HCT116 (cell line): ENCODE results near the gene RTF1. TPM values are rescaled to one million over a fixed set of nuclear protein-coding genes. Genes with fewer than 3 reads are reported as not detected.

ENCODE experiments used
- ATAC-seq: fragments of 200-7000 bp; cut with Tn5 transposase; 2 replicates; pipeline ENCODE4 v1.9.1; 2020; ENCODE audit warnings: mild to moderate bottlenecking, moderate library complexity
- BruUV-seq: library from RNA; stranded (reverse); fragments of 400-500 nt; replicated peaks from 2 replicates; lab custom pipeline; 2021; lab: Mats Ljungman, UMichigan
- CTCF ChIA-PET: fragments of 300-600 bp; sonication (Branson Sonifier 250); formaldehyde crosslinking; loops from one replicate; lab custom pipeline; 2021; ENCODE audit warnings: antibody characterized with exemption; lab: Charles Lee
- POLR2A ChIA-PET: fragments of 300-600, 350-600 bp; sonication (Branson Sonifier 250); formaldehyde crosslinking; loops from one replicate; lab custom pipeline; 2021; ENCODE audit warnings: antibody characterized with exemption; lab: Charles Lee
- RAD21 ChIA-PET, 2 experiments: fragments of 300-600 bp; sonication (Branson Sonifier 250); formaldehyde crosslinking; loops; one replicate each; lab custom pipeline; 2023; ENCODE audit warnings: low total read pairs in 2 of 2; ENCODE audit not compliant: uncharacterized antibody in 2 of 2, unreplicated experiment in 2 of 2, low non-redundant PET in 1 of 2; lab: Charles Lee
- DNase-seq: peaks from one replicate; pipeline ENCODE4 v3.0.0-alpha.2; 2010; ENCODE audit warnings: low read depth, low spot score
- H2AFZ ChIP-seq: fragments of 200-600 bp; shearing (Covaris generic), sonication (generic); 2 replicates; pipeline ENCODE4 v1.6.1; 2017; ENCODE audit warnings: low read depth, mixed run types, mixed read lengths, antibody characterized with exemption, low read length; ENCODE audit not compliant: poor library complexity, severe bottlenecking
- H3K27ac ChIP-seq: 2 replicates; pipeline ENCODE4 v1.5.1; 2012; ENCODE audit warnings: low read depth, low read length
- H3K27me3 ChIP-seq: fragments of 200-600 bp; sonication (generic); 2 replicates; pipeline ENCODE4 v1.6.1; 2016; ENCODE audit warnings: mixed run types, low read length, mixed read lengths; ENCODE audit not compliant: insufficient read depth
- H3K36me3 ChIP-seq, 2 experiments: fragments of 200-500 bp in 1 of 2; fragments of 200-600 bp in 1 of 2; sonication (Bioruptor generic) in 1 of 2; sonication (generic) in 1 of 2; 2 replicates each; pipeline versions ENCODE4 v1.5.1 to v1.6.1; 2014 to 2016; ENCODE audit warnings: low read length in 2 of 2, inconsistent platforms in 1 of 2, mixed read lengths in 1 of 2, mixed run types in 1 of 2; ENCODE audit not compliant: insufficient read depth in 2 of 2, control insufficient read depth in 1 of 2
- H3K4me1 ChIP-seq, 2 experiments: fragments of 200-600 bp in 1 of 2; sonication (generic) in 1 of 2; 2 replicates each; pipeline versions ENCODE4 v1.5.1 to v1.6.1; 2012 to 2017; ENCODE audit warnings: low read length in 2 of 2, inconsistent platforms in 1 of 2, mild to moderate bottlenecking in 1 of 2, mixed read lengths in 1 of 2, mixed run types in 1 of 2, moderate library complexity in 1 of 2; ENCODE audit not compliant: insufficient read depth in 2 of 2, control insufficient read depth in 1 of 2
- H3K4me2 ChIP-seq: fragments of 200-600 bp; sonication (generic); 2 replicates; pipeline ENCODE4 v1.6.1; 2017; ENCODE audit warnings: mixed run types, low read length, mixed read lengths
- H3K4me3 ChIP-seq, 2 experiments: fragments of 200-600 bp in 1 of 2; sonication (generic) in 1 of 2; replicated peaks in 1 of 2; 2 replicates each; pipeline ENCODE4 v1.5.1; 2011 to 2016; ENCODE audit warnings: low read length in 2 of 2, control low read depth in 1 of 2, low read depth in 1 of 2, mild to moderate bottlenecking in 1 of 2, mixed read lengths in 1 of 2, mixed run types in 1 of 2
- H3K79me2 ChIP-seq: fragments of 200-600 bp; sonication (generic); 2 replicates; pipeline ENCODE4 v1.6.1; 2017; ENCODE audit warnings: mild to moderate bottlenecking, mixed run types, low read length, moderate library complexity, mixed read lengths; ENCODE audit not compliant: insufficient read depth
- H3K9ac ChIP-seq: fragments of 200-600 bp; sonication (generic); 2 replicates; pipeline ENCODE4 v1.6.1; 2016; ENCODE audit warnings: low read length, mixed read lengths
- H3K9me2 ChIP-seq: fragments of 200-600 bp; sonication (generic), shearing (Covaris generic); 2 replicates; pipeline ENCODE4 v1.6.1; 2017; ENCODE audit warnings: mixed run types, mild to moderate bottlenecking, moderate library complexity; ENCODE audit not compliant: insufficient read depth
- H3K9me3 ChIP-seq, 2 experiments: fragments of 200-500 bp in 1 of 2; fragments of 200-600 bp in 1 of 2; sonication (Bioruptor generic) in 1 of 2; sonication (generic) in 1 of 2; 2 replicates each; pipeline ENCODE4 v1.6.1; 2014 to 2017; ENCODE audit warnings: low read length in 2 of 2, mixed read lengths in 2 of 2, inconsistent platforms in 1 of 2, low read depth in 1 of 2, mild to moderate bottlenecking in 1 of 2, mixed run types in 1 of 2, moderate library complexity in 1 of 2; ENCODE audit not compliant: control insufficient read depth in 1 of 2, insufficient read depth in 1 of 2
- H4K20me1 ChIP-seq: fragments of 200-600 bp; sonication (generic), shearing (Covaris generic); 2 replicates; pipeline ENCODE4 v1.6.1; 2017; ENCODE audit warnings: mixed run types, mild to moderate bottlenecking, moderate library complexity; ENCODE audit not compliant: insufficient read depth
- CBX3 ChIP-seq: IDR thresholded peaks from 2 replicates; pipeline ENCODE4 v1.6.1; 2012; ENCODE audit warnings: low read depth
- CEBPB ChIP-seq: IDR thresholded peaks from 2 replicates; pipeline ENCODE4 v1.6.1; 2012; ENCODE audit warnings: low read depth
- EZH2 ChIP-seq: fragments of 200-600 bp; sonication (generic); IDR thresholded peaks from 2 replicates; pipeline ENCODE4 v1.6.1; 2017; ENCODE audit warnings: antibody characterized with exemption, mixed run types
- EZH2phosphoT487 ChIP-seq: fragments of 200-600 bp; IDR thresholded peaks from 2 replicates; pipeline ENCODE4 v1.6.1; 2018; ENCODE audit warnings: antibody characterized with exemption, borderline replicate concordance
- FOSL1 ChIP-seq: IDR thresholded peaks from 2 replicates; pipeline ENCODE4 v1.6.1; 2012; ENCODE audit warnings: low read depth
- POLR2A ChIP-seq: IDR thresholded peaks from 2 replicates; pipeline ENCODE4 v1.7.0; 2011; ENCODE audit warnings: borderline replicate concordance; ENCODE audit not compliant: insufficient read depth, insufficient read length; ENCODE audit errors: extremely low read depth
- POLR2AphosphoS5 ChIP-seq: IDR thresholded peaks from 2 replicates; pipeline ENCODE4 v1.6.1; 2011; ENCODE audit warnings: mild to moderate bottlenecking, low read depth, low read length, moderate library complexity
- SIN3A ChIP-seq: IDR thresholded peaks from 2 replicates; pipeline ENCODE4 v1.6.1; 2012; ENCODE audit warnings: low read depth
- SRF ChIP-seq: IDR thresholded peaks from 2 replicates; pipeline ENCODE4 v1.6.1; 2012; ENCODE audit warnings: low read depth
- TCF7L2 ChIP-seq: IDR thresholded peaks from 2 replicates; pipeline ENCODE4 v1.7.0; 2011; ENCODE audit warnings: borderline replicate concordance, inconsistent platforms; ENCODE audit not compliant: insufficient read depth, insufficient read length; ENCODE audit errors: extremely low read depth
- YY1 ChIP-seq: IDR thresholded peaks from 2 replicates; pipeline ENCODE4 v1.6.1; 2011; ENCODE audit warnings: low read length, low read depth, moderate library complexity, mild to moderate bottlenecking; ENCODE audit not compliant: insufficient replicate concordance; ENCODE audit errors: extremely low read depth
- ZFX ChIP-seq: fragments of 450-650 bp; IDR thresholded peaks from 2 replicates; pipeline ENCODE4 v1.6.1; 2017
- intact Hi-C: fragments of 100-400 bp; cut with micrococcal nuclease; formaldehyde crosslinking; loops from 2 replicates; pipeline ENCODE4 v1.10.0; 2022
- total RNA-seq: library from RNA; stranded (reverse); gene quantifications from one replicate; pipeline ENCODE4 v1.2.1, GENCODE V29; 2021; ENCODE audit not compliant: unreplicated experiment
- TF ChIP-seq, protein P1 (sequence below): IDR thresholded peaks from 2 replicates; pipeline ENCODE4 v1.6.1; 2012
- TF ChIP-seq, protein P2 (sequence below): IDR thresholded peaks from 2 replicates; pipeline ENCODE4 v1.6.1; 2011; ENCODE audit warnings: mild to moderate bottlenecking, low read length, moderate library complexity; ENCODE audit not compliant: insufficient replicate concordance; ENCODE audit errors: extremely low read depth
- TF ChIP-seq, protein P3 (sequence below): IDR thresholded peaks from 2 replicates; pipeline ENCODE4 v1.6.1; 2012; ENCODE audit warnings: low read depth
- TF ChIP-seq, protein P4 (sequence below), 3 experiments: fragments of 200-600 bp in 1 of 3; sonication (generic) in 1 of 3; IDR thresholded peaks in 2 of 3; conservative IDR thresholded peaks in 1 of 3; 2 replicates each; pipeline ENCODE4 v1.5.1; 2012 to 2017; ENCODE audit warnings: low read depth in 2 of 3, low read length in 2 of 3, antibody characterized with exemption in 1 of 3, borderline replicate concordance in 1 of 3, control low read depth in 1 of 3, mild to moderate bottlenecking in 1 of 3, mixed read lengths in 1 of 3, mixed run types in 1 of 3, moderate library complexity in 1 of 3; ENCODE audit not compliant: insufficient read depth in 1 of 3

Gene RTF1
- total RNA-seq, 1 experiment from 2014 or later, result 27.5 TPM

DNA sequence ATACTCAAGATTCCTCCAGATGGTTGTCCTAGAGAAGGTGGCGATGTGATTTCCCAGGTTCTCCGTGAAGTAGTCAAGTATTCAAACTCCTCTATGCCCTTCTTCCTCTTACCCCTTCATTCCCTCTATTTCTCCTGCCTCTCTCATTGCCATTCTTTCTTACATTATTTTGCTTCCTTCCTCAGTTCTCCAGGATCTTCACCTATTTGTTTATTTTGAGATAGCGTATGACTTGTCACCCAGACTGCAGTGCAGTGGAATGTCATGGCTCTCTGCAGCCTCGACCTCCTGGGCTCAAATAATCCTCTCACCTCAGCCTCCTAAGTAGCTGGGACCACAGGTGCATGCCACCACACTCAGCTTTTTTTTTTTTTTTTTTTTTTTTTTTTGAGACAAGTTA, 75.0 kb downstream of the RTF1 start:
- no peak for TF ChIP-seq TCF7L2
- no peak for TF ChIP-seq ZFX
- no peak for TF ChIP-seq SRF
- no peak for TF ChIP-seq FOSL1
- no peak for TF ChIP-seq POLR2A
- no peak for TF ChIP-seq CEBPB
- no peak for TF ChIP-seq YY1
- no peak for TF ChIP-seq POLR2AphosphoS5
- TF ChIP-seq CBX3, result no peak
- TF ChIP-seq, protein P1, sequence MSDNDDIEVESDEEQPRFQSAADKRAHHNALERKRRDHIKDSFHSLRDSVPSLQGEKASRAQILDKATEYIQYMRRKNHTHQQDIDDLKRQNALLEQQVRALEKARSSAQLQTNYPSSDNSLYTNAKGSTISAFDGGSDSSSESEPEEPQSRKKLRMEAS, result no peak
- TF ChIP-seq, protein P2, sequence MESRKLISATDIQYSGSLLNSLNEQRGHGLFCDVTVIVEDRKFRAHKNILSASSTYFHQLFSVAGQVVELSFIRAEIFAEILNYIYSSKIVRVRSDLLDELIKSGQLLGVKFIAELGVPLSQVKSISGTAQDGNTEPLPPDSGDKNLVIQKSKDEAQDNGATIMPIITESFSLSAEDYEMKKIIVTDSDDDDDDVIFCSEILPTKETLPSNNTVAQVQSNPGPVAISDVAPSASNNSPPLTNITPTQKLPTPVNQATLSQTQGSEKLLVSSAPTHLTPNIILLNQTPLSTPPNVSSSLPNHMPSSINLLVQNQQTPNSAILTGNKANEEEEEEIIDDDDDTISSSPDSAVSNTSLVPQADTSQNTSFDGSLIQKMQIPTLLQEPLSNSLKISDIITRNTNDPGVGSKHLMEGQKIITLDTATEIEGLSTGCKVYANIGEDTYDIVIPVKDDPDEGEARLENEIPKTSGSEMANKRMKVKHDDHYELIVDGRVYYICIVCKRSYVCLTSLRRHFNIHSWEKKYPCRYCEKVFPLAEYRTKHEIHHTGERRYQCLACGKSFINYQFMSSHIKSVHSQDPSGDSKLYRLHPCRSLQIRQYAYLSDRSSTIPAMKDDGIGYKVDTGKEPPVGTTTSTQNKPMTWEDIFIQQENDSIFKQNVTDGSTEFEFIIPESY, result no peak
- TF ChIP-seq SIN3A, result no peak
- TF ChIP-seq, protein P3, sequence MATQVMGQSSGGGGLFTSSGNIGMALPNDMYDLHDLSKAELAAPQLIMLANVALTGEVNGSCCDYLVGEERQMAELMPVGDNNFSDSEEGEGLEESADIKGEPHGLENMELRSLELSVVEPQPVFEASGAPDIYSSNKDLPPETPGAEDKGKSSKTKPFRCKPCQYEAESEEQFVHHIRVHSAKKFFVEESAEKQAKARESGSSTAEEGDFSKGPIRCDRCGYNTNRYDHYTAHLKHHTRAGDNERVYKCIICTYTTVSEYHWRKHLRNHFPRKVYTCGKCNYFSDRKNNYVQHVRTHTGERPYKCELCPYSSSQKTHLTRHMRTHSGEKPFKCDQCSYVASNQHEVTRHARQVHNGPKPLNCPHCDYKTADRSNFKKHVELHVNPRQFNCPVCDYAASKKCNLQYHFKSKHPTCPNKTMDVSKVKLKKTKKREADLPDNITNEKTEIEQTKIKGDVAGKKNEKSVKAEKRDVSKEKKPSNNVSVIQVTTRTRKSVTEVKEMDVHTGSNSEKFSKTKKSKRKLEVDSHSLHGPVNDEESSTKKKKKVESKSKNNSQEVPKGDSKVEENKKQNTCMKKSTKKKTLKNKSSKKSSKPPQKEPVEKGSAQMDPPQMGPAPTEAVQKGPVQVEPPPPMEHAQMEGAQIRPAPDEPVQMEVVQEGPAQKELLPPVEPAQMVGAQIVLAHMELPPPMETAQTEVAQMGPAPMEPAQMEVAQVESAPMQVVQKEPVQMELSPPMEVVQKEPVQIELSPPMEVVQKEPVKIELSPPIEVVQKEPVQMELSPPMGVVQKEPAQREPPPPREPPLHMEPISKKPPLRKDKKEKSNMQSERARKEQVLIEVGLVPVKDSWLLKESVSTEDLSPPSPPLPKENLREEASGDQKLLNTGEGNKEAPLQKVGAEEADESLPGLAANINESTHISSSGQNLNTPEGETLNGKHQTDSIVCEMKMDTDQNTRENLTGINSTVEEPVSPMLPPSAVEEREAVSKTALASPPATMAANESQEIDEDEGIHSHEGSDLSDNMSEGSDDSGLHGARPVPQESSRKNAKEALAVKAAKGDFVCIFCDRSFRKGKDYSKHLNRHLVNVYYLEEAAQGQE, result no peak
- TF ChIP-seq, protein P4, sequence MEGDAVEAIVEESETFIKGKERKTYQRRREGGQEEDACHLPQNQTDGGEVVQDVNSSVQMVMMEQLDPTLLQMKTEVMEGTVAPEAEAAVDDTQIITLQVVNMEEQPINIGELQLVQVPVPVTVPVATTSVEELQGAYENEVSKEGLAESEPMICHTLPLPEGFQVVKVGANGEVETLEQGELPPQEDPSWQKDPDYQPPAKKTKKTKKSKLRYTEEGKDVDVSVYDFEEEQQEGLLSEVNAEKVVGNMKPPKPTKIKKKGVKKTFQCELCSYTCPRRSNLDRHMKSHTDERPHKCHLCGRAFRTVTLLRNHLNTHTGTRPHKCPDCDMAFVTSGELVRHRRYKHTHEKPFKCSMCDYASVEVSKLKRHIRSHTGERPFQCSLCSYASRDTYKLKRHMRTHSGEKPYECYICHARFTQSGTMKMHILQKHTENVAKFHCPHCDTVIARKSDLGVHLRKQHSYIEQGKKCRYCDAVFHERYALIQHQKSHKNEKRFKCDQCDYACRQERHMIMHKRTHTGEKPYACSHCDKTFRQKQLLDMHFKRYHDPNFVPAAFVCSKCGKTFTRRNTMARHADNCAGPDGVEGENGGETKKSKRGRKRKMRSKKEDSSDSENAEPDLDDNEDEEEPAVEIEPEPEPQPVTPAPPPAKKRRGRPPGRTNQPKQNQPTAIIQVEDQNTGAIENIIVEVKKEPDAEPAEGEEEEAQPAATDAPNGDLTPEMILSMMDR (IDR thresholded peaks at IDR 0.05 in 2 of 3, conservative IDR thresholded peaks at IDR 0.05 in 1 of 3; ENCODE audit: borderline replicate concordance in 1 of 3, insufficient read depth in 1 of 3, low read depth in 2 of 3, low read length in 2 of 3), result no peak
- TF ChIP-seq EZH2phosphoT487, result no peak
- no peak for TF ChIP-seq EZH2
- TF ChIP-seq, all 23 proteins: peak for 0
- CTCF ChIA-PET, result no interaction called here
- DNase-seq, result no peak

More for the DNA sequence above, 75.0 kb downstream of the RTF1 start:
- BruUV-seq, result no TSS peak
- ChIA-PET RAD21 (no interaction called here), POLR2A (interaction anchor here (0.6 to 0.7 kb wide), 2 partner anchors 58 to 83 kb away, joined by 3 to 4 read pairs; no protein-coding TSS in a partner anchor)
- H3K4me2 ChIP-seq, result no peak overlapping the region
- no peaks in the 10 kb centered on the region for H3K9me3 ChIP-seq
- no peak overlapping the region for H3K4me3 ChIP-seq
- H3K36me3 ChIP-seq, result no peaks in the 10 kb centered on the region
- peaks cover 37 to 69% of the 10 kb centered on the region in 2 experiments for H3K4me1 ChIP-seq
- no peaks in the 10 kb centered on the region for H4K20me1 ChIP-seq
- no peaks in the 10 kb centered on the region for H3K9me2 ChIP-seq
- no peaks in the 10 kb centered on the region for H3K79me2 ChIP-seq
- H3K9ac ChIP-seq, result no peak overlapping the region
- H3K27ac ChIP-seq, result no peak overlapping the region
- intact Hi-C loops, result no loop called here
- H3K27me3 ChIP-seq, result no peaks in the 10 kb centered on the region
- ATAC-seq, result no peak
- H2AFZ ChIP-seq, result no peak overlapping the region
